GM13977 (cell line): ENCODE results near the gene SH3GL1.

Experiments used
- DNase-seq: peaks from one replicate; pipeline ENCODE4 v3.0.0; 2012; ENCODE audit warnings: low spot score
- CTCF ChIP-seq: IDR thresholded peaks from 2 replicates; pipeline ENCODE4 v1.5.1; 2012; ENCODE audit warnings: mild to moderate bottlenecking, control low read depth; ENCODE audit not compliant: insufficient read depth; ENCODE audit errors: extremely low read depth, missing control alignments
- in situ Hi-C: fragments of 300-500 bp; cut with MboI; formaldehyde crosslinking; loops from one replicate; pipeline ENCODE4 v1.12.0; 2022; ENCODE audit warnings: low sequenced_read_pairs, low pct_unique_long_range_greater_than_20kb, mixed read lengths, inconsistent platforms; ENCODE audit not compliant: unreplicated experiment

The SH3GL1 gene

DNA sequence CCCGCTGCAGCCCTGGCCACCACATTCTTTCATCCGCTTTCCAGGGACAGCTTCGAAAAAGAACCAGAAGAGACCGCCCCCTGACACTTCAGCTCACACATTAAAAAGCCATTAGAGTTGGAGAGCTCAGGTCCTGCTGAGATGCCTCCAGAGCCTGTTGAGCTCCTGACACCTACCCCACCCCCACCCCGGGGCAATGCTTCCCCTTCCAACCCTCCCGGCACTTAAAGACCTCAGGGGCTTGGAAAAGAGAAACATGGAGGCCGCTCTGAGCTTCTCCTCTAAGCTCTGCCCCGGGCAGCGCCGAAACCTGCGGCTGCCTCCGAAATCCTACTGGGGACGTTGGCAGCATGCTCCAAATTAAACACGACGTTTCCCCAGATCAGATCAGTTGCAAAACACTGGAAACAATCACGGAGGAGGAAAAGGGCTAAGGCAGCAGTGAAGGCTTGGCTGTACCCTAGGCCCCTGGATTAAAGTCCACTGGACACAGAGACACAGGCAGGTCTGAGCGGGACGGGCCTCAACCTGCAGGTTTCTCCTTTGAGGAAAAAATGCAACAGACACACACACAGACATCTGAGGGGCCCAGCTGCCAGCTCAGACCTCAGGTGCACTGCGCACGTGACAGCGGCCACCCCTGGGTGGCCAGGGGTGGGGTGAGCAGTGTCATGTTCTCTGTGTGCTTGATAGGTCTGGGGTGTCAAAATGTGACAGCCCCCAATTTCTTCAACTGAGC is 9.6 kb downstream of the SH3GL1 start:
- in situ Hi-C loops: no loop called here
- DNase-seq: no peak
- no peak for TF ChIP-seq CTCF

GRCh38 chr19:4390017-4390566 is 10.3 kb downstream of the SH3GL1 start:
- DNase-seq: no peak
- in situ Hi-C loops: no loop called here
- TF ChIP-seq CTCF: no peak

DNA sequence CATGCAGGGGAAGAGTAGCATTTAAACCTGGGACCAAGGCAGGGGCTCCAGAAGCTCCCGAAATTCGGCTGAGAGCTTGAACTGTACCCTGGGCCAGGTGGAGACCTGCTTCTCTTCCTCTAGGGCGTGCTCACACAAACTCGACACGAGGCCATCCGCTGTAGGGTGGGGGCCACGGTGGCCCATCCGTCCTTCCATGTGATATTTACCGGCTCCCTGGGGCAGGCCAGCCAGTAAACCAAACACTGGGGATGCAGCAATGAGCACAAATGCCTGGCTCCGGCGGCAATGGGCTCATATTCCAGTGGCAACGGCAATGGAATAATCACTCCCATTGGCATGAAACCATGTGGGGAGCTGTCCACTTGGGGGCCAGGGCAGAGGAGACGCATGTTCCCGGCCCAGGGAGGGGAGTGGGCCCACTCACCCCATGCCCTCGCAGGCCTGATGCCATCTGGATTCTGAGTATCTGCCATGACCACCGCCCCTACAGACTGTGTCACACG is 10.8 kb downstream of the SH3GL1 start:
- no peak for DNase-seq
- in situ Hi-C loops: no loop called here
- TF ChIP-seq CTCF: no peak

- no peak for DNase-seq
- TF ChIP-seq CTCF: no peak
- in situ Hi-C loops: no loop called here
These were observed 11.3 kb downstream of the SH3GL1 start for GRCh38 chr19:4389064-4389375.

DNA sequence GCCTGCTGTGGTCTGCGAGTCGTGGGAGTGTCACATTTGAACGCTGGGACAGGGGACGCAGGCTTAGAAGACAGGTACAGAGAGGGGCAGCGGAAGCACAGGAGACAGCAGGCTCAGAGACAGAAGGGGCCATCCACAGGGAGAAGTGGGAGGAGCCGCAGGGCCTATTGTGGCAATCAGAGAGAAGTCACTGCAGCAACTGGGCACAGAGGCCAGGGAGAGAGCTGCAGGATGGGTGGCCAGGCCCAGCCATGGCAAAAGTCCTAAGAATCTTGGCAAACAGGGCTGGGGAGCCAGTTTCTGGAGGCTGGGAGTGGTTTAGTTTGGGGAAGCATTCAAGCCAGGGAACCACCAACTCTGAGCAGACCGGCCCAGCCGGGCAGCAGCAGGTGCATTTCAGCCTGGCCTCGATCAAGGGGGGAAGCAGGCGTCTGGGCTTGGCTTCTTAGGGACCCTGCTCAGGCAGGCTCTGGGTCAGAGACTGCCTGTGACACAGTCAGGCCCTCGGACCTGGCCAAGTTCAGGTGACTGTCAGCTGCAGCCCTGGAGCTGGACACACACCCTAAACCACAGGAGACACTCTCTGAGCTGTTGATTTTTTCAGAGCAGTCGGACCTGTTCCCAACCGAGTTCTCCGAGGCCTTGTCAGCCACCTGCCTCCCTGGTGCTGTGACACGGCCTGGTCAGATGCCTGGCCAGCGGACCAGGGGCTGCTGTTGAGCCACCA is 11.8 kb downstream of the SH3GL1 start:
- DNase-seq: no peak
- no peak for TF ChIP-seq CTCF
- in situ Hi-C loops: no loop called here

GRCh38 chr19:4386041-4386782 is 14.1 kb downstream of the SH3GL1 start:
- in situ Hi-C loops: no loop called here
- no peak for DNase-seq
- TF ChIP-seq CTCF: no peak
